HG03571 (cell line): Measurements from ENCODE around the gene GALNT6.
"Not testable (repeated sequence)": the region's sequence is repeated elsewhere in the genome, so short reads cannot be mapped to it uniquely, and the experiment has no call there.

Experiments used
- ATAC-seq: cut with Tn5 transposase; IDR thresholded peaks from one replicate; pipeline ENCODE4 v1.9.1; 2021; ENCODE audit not compliant: unreplicated experiment

GALNT6 gene

GRCh38 chr12:51323966-51324895, 67.0 kb downstream of the GALNT6 start, which contains the start of gene BIN2:
Gene BIN2, minus strand, starts transcription at chr12:51324174. Its CDS starts 72 bp downstream, at chr12:51324102.
- peak; percentile 50 for ATAC-seq

- ATAC-seq = no peak
Measured at GRCh38 chr12:51323317-51323960, 67.8 kb downstream of the GALNT6 start.

- no peak for ATAC-seq
Measured at GRCh38 chr12:51322452-51322851, 68.8 kb downstream of the GALNT6 start.

GRCh38 chr12:51321882-51322281, 69.3 kb downstream of the GALNT6 start:
- no peak for ATAC-seq

- ATAC-seq = no peak
Measured at GRCh38 chr12:51320695-51321320, 70.4 kb downstream of the GALNT6 start.

GRCh38 chr12:51320311-51320694, 70.9 kb downstream of the GALNT6 start:
- no peak for ATAC-seq

- no peak for ATAC-seq
Measured at GRCh38 chr12:51318846-51319599, 72.2 kb downstream of the GALNT6 start.

GRCh38 chr12:51318057-51318806, 73.0 kb downstream of the GALNT6 start:
- not testable (repeated sequence) for ATAC-seq

GRCh38 chr12:51311389-51311788, 79.8 kb downstream of the GALNT6 start:
- no peak for ATAC-seq

- ATAC-seq = no peak
Measured at GRCh38 chr12:51307655-51308593, 83.3 kb downstream of the GALNT6 start.

GRCh38 chr12:51306507-51306906, 84.7 kb downstream of the GALNT6 start:
- ATAC-seq = no peak
